HG03439 (cell line): Measurements from ENCODE around the gene ALDH18A1.
A peak's percentile ranks its signal among the peaks of the same experiment; 100 is the strongest.
"Not testable (repeated sequence)": the region's sequence is repeated elsewhere in the genome, so short reads cannot be mapped to it uniquely, and the experiment has no call there.

Experiments used
- ATAC-seq: cut with Tn5 transposase; IDR thresholded peaks from one replicate; pipeline ENCODE4 v1.9.1; 2021; ENCODE audit warnings: mild to moderate bottlenecking, moderate library complexity; ENCODE audit not compliant: unreplicated experiment

The ALDH18A1 gene

DNA sequence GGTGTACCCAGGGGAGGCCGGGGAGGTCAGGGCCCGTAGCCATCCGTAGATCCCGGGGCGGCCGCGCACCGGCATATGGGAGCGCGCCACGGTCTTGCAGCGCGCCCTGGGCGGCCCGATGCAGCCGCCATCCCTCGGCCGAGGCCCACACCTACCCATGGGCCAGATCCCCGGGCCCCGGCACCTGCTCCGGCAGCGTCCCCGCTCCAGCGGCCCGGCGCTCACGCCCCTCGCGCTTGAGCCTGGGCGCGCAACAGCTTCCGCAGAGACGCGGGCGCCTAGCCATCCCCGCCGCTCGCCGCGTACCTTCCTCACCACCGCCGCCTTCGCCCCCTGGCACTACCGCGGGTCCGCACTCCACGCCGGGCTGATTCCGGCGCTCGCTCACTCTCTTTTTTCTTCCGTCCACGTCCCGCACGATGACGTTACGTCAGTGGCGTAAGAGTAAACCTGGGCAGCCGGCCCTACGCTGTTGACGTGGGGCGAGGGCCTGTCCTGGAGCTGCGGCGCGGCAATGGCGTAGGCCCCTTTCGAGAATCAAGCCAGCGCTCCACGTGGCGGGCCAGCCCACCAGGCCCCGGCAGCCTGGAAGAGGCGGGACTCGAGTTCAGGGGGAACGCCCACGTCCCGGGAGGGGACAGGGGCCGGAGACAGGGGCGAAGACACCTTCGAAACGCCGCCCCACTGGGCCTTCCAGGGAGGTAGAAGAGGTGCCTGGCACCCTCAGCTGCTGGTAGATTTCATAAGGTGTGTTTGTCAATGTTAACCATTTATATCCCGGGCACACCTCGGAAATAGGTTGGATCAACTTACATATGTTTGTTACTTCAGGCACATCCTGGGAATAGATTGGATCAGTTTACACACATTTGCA is at the start of gene ALDH18A1:
TSS of gene ALDH18A1 (minus strand) at position 421 of the 874 bp plus-strand sequence. CDS start 3,334 bp downstream, outside the sequence.
- peak; percentile 94 for ATAC-seq

GRCh38 chr10:95698415-95698814 is 41.9 kb upstream of the ALDH18A1 start:
- no peak for ATAC-seq

DNA sequence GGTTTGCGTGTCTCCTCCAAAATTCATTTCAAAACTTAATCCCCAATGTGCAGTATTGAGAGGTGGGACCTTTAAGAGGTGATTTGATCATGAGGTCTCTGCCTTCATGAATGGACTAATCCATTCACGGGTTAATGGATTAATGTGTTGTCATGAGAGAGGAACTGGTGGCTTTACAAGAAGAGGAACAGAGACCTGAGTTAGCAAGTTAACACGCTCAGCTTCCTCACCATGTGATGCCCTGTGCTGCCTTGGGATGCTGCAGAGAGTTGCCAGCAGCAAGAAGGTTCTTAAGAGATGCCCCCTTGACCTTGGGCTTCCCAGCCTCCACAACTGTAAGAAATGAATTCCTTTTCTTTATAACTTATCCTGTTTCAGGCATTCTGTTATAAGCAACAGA is 40.9 kb upstream of the ALDH18A1 start:
- ATAC-seq, result no peak

DNA sequence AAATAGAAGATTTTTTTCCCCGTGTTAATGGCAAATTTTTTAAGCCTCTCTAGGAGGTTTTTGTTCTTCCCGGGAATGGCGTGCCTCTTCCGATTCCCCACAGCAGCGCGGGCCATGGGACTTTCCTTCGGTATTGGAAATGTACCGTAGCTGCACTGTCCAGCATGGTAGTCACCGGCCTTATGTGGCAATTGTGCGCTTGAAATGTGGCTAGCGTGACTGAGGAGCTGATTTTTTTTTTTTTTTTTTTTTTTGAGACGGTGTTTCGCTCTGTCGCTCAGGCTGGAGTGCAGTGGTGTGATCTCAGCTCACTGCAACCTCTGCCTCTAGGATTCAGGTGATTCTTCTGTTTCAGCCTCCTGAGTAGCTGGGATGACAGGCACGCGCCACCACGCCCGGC is 38.2 kb upstream of the ALDH18A1 start:
- no peak for ATAC-seq

DNA sequence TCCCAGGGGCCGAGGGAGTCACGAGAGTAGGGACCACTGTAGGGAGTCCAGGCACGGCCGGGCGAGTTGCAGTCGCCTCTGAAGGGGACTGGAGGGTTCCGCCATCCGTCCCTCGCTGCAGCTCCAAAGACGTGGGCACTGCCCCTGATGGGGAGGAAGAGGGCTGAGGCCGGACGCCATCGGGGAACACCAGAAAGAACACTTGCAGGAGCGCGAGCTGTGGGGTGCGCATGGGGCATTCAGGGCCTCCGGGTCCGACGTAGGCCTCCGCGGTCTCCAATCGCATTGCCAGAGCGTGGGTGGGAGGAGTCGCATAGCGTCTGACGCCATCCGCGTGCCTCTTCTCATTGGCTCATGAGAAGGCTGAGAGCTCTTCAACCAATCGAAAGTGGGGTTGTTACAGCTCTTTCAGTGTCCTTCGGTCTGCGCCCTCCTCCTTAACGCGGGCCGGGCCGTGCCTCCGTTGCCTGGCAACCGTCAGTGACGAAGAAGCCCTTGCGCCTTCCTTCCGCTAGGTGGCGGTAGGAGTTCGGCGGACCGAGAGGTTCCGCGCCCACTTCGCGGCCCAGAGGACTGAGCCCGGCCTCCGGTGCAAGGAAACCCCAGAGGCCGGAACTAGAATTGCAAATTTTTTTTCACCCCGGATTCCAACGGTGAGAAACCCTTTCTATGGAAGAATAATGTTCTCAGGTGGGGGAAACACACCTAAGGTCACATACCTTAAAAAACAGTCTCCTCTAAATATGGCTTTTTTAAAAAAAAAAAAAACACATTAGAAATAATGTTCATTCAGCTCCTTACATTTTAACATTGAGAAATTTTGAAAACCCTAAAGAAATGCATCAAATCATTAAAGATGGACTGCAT is 37.4 kb upstream of the ALDH18A1 start, which contains the start of gene TCTN3:
TSS of gene TCTN3 (minus strand) at position 260 of the 867 bp plus-strand sequence. CDS start at position 232, 28 bp downstream.
- ATAC-seq, result peak; percentile 99

GRCh38 chr10:95693071-95693667 is 36.7 kb upstream of the ALDH18A1 start:
- peak; percentile 1 for ATAC-seq

GRCh38 chr10:95691281-95691680 is 34.8 kb upstream of the ALDH18A1 start:
- no peak for ATAC-seq

DNA sequence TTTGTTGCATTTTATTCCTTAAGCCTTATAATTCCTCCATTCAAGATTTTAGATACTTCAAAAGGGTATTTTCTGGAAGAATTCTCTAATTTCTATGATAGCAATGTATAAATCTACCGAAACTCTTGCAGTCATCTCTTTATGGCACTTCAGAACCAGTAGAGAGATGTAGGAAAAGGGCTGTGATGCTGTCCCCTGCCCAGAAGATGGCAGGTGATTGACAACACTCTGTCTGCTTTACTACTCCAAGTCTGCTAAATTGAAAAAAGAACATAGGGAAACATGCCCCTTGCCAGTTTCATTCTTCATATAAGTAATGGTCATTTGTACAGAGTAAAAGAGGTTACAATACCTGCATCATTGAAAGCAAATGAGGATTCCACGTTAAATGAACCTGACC is 32.1 kb upstream of the ALDH18A1 start:
- no peak for ATAC-seq

DNA sequence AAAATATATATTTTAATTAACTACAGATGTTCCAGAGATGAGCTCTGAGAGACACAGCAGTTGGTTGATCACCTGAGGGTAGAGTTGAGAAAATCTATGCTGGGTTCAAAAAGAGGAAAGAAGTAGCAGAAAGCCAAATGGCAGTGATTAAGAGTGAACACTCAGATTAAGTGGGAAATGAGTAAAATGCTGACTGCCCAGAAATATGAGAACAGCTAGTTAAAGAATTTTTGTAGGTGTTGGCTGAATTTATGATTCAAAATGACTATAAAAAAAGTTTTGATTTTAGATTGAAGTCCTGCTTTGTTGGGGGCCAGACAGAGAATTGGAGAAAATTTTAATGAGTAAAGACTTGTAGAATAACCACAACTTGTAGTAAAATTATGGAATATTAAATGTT is 27.5 kb upstream of the ALDH18A1 start:
- no peak for ATAC-seq

DNA sequence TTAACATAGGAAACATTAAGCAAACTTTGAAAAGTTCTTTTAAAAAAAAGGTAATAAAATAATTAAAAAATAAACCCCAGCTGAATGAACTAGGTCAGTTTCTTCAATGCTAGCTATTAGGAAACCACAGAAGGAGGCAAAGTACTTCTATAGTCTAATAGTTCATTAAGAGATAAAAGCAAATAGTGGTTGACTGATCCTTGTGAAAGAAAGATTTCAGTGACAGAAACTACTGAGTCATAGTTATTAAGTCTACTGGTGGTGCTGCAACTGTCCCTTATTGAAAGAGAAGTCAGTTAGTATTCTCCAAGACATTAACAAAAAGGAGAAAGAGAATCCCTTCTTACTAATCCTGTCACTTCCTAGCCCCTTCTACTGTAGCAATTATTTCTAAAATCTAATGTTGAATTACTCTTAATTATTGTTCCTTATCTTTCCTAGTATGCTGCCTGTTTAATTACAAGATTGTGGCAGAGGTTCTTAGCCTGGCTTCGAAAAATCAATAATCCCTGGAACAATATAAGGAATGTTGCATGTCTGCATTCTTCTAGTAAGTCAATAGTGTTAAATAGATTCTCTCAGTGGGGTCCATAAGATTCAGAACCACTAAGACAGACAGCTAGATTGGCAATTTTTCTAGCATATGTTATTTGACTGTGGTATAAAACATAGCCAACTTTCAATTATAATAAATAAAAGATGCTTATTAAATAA is 19.0 kb upstream of the ALDH18A1 start:
- no peak for ATAC-seq

DNA sequence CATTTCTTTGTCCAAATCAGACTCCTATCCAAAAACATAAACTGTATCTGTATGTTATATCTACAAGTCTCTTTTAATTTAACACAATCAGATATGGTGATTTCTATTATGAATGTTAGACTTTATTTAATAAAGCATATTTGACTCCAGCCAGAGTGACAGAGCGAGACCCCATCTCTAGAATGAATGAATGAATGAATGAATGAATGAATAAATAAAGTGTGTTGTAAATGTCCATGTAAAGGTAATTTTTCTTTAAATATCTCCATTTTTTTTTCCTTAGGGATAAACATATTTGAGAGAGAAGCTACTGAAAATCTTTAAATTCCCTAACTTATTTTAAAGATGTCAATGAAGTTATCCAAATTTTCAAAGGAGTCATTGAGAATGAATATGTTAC is 18.1 kb upstream of the ALDH18A1 start:
- ATAC-seq, result no peak

- not testable (repeated sequence) for ATAC-seq
Measured at GRCh38 chr10:95672641-95673040, 16.1 kb upstream of the ALDH18A1 start.

DNA sequence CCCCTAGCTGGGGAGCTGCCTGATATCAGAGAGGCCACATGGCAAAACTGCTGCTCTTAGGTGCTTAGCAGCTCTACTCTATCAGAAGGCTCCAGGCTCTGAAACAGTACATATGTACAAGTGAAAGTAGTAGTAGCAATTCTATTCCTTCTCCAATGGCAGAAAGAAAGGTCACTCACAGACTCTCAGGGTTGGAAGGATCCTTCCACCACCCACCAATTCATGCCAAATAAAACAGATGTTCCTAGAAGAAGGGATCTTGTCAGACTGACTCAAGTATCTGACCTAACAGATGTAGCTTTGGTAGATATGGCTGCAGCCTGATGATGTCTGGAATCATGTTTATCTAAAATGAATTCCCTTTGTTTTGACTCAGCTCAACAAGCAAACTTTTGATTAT is 8.0 kb upstream of the ALDH18A1 start:
- no peak for ATAC-seq

GRCh38 chr10:95663496-95663895 is 7.0 kb upstream of the ALDH18A1 start:
- no peak for ATAC-seq

DNA sequence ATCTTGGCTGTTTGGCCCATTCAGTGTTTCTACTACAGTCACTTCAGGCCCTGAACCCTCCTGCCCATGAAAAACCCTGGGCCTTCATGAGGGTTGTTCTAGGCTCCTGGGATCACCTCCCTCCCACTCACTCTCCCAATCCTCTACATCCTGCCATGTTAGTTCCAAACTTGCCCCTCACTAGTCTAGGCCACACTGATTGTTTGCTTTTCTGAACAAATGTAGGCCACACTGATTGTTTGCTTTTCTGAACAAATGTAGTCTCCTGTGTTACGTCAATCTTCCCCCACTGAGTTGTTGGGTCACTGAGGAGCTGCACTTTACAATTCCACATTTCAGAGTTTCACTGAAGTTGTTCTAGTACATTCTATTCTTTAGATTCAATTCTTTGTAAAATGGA is 5.3 kb upstream of the ALDH18A1 start:
- ATAC-seq, result no peak

DNA sequence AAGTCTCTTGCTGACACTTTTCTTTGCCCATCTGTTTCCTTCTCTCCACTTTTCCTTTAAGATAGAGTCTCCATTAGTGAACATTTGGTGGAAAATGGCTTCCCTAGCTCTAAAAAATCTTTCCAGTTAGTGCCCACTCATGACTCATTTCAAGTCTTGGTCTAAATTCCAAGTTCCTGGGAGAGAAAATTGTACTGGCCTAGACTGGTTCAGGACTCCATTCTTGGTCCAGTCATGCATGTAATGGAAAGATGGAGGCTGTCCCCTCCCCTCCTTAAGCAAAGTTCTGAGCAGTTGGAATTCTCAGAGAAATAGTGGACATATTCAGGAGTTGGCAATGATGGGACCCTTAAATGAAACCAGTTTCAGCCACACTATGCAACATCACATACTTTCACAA is 3.8 kb upstream of the ALDH18A1 start:
- no peak for ATAC-seq

GRCh38 chr10:95657250-95657649 is 739 bp upstream of the ALDH18A1 start:
- no peak for ATAC-seq

DNA sequence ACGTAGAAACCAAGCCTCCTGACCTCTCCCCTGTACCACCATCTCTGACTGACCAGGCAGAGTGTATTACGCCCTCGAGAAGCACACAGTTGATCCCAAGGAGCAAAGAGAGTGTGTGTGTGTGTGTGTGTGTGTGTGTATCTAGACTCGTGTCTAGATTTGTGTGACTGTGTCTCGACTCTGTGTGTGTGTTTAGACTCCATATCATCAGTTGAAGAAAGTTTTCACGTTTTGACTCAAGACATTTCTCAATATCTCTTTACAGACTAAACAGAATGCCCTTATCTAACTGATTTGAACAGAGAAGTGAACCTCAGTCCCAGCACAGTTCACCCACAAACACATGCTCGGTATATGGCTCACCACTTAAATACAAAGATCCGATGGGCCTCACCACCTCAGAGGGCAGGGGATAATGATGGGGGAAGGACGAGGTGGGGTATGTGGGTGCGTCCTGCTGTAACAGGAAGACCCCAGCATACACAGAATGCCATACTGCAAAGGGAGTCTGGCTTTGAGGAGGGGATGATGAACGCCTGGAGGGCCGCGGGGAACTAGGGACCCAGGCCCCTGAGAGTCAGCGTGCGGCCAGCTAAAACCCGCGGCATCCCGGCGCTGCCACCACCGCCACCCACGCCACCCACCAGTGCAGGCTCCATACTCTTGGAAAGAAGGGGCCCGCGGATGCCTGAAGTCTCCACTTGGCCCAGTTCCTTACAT is 780 bp downstream of the ALDH18A1 start:
- no peak for ATAC-seq

DNA sequence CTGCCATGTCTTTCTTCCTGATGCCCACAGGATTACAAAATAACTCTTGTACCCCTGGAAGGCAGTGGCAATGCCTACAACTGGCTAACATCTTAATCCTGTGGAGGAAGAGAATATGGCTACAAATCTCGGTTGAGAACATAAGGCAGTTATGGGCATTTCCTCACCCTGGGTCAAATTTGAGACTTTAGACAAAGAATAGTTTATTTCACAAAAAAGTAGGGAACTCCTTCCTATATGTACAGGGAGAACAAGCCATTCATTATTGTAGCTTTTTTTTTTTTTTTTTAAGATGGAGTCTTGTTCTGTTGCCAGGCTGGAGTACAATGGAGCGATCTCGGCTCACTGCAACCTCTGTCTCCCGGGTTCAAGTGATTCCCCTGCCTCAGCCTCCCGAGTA is 2.6 kb downstream of the ALDH18A1 start:
- no peak for ATAC-seq
